NCI-H1694 treated with DMSO at 0.1 percent for 48 hours (cell line): Measurements from ENCODE around the gene FLNB.
"Not testable (repeated sequence)": the region's sequence is repeated elsewhere in the genome, so short reads cannot be mapped to it uniquely, and the experiment has no call there.

Experiments used
- DNase-seq: peaks from one replicate; lab custom pipeline; 2025; lab: John Stamatoyannopoulos, UW

FLNB gene

GRCh38 chr3:58183221-58183620 lies 175.0 kb downstream of the FLNB start:
- DNase-seq = no peak

GRCh38 chr3:58183891-58184290 lies 175.7 kb downstream of the FLNB start:
- DNase-seq = no peak

GRCh38 chr3:58184309-58184981 lies 176.2 kb downstream of the FLNB start:
- DNase-seq = no peak

GRCh38 chr3:58184982-58185360 lies 176.7 kb downstream of the FLNB start:
- DNase-seq = no peak

DNA sequence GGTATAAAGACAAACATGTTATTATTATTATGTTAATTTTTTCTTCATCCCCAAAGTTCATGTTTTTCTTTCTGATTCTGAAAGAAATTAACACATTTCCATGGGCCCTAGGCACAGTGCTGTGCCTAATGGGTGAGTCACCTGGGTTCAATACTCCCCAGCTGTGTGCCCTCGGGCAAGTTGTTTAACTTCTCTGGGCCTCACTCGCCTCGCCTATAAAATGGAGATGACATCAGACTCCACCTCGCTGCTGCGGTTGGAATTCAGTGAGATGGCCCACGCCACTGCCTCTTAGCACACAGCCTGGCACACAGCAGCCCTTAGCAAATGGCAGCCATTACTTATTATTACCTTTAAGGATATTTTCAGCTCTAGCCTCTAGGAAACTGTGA lies 179.9 kb downstream of the FLNB start:
- no peak for DNase-seq

DNA sequence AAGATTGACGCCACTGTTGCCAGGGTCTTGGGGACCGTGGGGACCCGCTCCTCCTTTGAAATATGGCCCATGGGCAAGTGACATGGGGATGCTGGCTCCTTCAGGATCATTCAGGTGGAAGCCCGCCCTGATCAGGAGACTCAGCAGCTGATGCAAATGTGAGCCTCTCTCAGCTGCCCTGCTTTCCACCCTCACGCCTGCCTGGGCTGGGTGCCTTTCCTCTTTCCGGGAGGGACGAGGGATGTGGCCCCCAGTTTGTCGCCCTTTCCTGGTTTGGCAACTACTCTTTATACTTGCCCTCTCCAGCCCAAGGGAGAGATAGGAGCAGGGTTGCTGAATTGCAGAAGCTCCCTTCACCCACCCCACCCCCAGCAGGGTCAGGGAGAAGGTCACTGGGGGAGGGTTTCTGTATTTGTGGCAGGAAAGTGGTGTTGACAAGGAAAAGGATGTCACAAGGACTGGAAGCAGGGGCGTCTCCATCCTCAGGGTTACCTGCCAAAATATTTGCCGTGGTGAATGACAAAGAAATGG lies 180.8 kb downstream of the FLNB start:
- DNase-seq = no peak

DNA sequence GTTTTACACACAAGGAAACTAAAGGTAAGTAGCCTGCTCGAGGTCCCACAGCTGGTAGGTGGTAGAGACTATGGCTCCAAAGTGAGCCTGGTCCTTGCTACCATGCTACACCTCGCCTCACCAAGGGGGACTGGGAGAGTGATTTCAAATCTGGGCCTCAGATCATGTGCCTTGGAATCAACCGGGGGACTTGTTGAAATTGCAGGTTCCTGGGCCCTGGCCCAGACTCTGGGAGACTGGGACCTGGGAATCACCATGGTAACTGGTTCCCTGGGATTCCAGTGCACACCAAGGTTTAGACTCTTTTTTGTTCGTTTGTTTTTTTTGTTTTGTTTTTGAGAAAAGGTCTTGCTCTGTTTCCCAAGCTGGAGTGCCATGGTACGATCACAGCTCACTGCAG lies 181.5 kb downstream of the FLNB start:
- no peak for DNase-seq

- DNase-seq = no peak
These were observed 182.1 kb downstream of the FLNB start for GRCh38 chr3:58190291-58190690.

DNA sequence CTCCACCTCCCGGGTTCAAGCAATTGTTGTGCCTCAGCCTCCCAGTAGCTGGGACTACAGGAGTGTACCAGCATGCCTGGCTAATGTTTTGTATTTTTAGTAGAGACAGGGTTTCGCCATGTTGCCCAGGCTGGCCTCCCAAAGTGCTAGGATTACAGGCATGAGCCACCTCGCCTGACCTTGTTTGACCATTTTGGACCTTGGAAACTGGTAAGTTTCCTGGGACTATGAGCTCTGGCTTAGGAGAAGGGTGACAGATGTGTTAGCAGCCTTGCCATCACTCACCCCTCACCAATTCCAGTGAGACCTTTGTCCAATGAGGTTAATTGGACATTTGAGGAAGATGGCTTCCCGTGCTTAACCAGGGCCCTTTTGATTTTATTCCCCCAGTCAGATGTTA lies 182.7 kb downstream of the FLNB start:
- no peak for DNase-seq

DNA sequence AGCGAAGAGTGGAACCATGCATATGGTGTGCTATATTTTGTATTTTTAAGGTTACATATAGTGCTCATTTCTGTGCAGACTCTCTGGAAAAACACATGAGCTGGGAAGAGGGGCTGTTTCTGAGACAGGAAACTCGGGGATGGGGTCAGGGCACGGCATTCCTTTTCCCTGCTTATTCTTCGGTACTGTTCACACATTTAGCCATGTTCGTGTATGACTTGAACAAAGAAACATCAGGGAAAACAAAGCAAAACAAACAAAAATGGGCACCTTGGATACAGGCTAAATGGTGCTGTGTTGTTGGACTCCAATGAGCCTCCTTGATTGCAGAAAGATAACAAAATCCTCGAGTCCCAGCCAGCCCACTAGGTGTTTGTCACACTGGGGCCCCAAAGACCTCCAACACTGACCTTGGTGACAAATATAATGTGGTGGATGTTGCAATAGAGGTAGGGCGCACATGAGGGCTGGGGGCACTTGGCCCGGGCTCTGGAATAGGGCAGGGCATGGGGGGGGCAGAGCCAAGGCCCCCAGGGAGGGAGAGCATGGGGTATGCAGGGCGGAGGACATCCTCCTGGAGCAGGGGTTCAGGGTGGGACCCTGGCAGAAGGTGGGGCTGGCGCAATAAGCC lies 183.3 kb downstream of the FLNB start:
- DNase-seq = no peak

DNA sequence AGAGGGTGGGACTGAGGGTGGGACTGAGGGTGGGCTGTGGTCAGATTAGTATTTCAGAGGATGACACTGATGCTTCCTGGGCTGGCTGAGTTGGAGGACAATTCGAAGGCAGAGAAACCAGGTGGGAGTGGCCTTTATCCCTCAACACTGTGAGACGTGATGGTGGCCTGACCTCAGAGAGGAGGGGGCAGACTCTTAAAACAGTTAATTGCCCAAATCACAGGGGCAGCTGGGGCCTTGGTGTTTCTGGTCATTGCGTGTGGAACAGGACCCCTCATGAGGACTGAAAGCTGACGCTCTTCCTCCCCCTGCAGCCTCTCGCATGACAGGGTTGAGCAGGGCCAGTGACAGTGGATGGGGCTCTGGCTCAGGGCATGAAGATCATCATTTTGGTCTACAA lies 183.8 kb downstream of the FLNB start:
- no peak for DNase-seq

GRCh38 chr3:58193682-58194407 lies 185.6 kb downstream of the FLNB start:
- no peak for DNase-seq

GRCh38 chr3:58197588-58197987 lies 189.4 kb downstream of the FLNB start:
- no peak for DNase-seq

- no peak for DNase-seq
These were observed 190.1 kb downstream of the FLNB start for GRCh38 chr3:58198362-58198761.

GRCh38 chr3:58198804-58199203 lies 190.6 kb downstream of the FLNB start:
- no peak for DNase-seq

DNA sequence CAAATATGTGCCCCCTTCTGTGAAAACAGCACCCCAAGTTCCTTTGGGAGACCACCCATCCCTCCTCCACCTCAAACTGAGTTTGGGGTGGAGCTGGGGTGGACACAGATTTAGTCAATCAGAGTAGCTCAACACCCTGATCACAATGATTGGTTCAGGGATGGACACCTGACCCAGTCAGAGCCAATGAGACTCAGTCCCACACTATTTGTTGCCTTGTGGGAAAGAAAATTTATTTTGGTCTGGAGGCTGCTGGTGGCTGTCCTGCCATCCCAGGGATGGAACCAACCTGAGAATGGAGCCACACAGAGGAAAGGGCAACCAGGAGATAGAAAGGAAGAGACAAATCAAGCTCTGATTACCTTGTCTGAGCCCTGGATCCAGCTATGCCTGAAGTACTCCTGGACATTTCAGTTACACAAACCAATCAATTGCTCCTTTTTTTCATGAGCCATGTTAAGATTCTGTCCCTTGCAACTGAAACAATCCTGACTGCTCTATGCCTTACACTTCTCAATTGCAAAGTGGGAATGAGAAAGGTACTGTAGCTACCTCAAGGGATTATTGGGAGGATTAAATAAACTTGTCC lies 192.0 kb downstream of the FLNB start:
- DNase-seq = no peak

DNA sequence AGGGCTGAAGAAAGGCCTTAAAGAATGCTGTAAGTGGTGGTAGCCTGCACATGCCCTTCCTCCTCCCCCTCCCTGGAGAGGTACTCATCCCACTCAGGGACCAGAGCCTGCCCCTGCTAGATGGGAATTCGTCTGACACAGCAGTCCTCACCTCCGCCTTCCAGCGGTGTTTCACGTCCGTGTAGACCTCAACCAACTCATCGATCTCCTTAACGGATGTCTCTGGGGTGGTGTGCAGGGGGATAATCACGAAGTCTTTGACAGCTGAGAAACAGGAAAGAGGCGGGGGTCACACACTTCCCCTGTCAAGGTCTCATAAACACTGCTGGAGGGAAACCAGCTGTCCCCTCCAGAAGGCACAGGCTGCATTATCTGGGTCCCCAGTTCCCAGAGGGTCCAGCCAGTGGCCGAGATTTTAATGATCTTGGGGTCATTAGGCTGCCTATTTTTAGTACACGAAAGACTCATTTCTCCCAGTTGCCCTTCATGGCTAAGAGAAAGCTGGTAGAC lies 192.7 kb downstream of the FLNB start:
- no peak for DNase-seq

DNA sequence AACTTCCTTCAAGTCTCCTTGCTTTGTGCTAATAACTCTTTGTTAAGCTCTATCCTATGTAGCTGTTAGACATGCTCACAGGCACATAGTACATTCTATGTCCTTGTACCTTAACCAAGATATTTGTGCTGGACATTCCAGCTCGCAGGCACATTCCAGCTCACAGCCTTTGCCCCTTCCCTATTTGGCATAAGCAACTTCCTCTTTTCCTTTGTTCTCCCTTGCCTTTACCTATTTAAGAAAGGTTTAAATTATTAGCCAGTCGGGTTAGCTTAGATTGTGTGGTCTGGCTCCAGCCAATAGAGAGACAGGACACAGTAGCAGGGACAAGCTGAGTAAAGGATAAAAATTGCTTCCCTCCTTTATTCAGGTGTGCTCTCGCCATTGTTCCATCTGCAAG lies 193.2 kb downstream of the FLNB start:
- not testable (repeated sequence) for DNase-seq

DNA sequence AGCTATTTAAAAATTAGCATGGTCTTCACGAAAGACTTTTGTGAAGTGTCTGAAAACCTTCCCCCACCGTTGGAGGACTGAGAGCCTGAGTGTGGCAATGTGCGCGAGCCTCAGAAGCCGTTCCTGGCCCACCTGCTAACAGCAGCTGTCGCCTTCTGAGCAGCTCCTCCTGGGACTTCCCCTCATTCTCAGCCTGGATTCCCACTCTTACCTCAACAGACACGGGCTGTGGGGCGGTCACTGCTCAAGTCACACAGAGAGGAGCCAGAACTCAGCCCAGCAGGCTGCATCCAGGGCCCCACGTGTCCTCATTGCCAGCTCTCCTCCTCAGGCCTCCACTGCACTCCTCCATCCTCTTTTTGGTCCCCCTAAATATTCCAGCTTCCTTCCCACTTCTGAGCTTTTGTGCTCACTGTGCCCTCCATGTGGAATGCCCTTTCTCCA lies 194.7 kb downstream of the FLNB start:
- no peak for DNase-seq

DNA sequence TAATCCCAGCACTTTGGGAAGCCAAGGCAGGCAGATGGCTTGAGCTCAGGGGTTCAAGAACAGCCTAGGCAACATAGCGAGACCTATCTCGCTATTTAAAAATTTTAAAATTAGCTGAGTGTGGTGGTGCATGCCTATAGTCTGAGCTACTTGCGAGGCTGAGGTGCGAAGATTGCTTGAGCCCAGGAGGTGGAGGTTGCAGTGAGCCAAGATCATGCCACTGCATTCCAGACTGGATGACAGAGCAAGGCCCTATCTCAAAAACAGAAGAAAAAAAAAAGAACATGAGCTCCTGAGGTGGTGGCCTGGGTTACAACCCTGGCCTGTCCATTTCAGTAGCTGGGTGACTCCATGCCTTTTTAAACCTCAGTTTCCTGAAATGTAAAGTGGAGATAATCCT lies 195.3 kb downstream of the FLNB start:
- no peak for DNase-seq

- DNase-seq = no peak
These were observed 196.5 kb downstream of the FLNB start for GRCh38 chr3:58204720-58205119.

DNA sequence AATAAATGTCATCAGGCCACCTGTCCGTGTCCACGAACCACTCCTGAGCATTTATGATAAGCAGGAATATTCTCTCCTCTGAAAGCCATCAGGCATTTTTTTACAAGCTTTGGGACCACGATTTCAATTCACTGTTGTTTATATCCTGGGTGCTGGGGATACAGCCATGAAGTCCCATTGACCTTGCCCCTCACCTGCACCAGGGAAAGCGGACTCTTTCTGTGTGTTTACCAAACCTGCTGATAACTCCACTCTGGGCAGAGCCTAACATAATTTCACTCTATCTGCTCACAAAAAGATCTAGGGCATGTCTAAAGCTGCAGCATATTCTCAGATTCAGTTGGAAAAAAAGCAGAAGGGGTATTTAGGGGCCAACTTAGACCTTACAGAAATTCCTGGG lies 197.8 kb downstream of the FLNB start:
- no peak for DNase-seq
